ENCODE data around the gene F2RL1.
A peak's percentile ranks its signal among the peaks of the same experiment; 100 is the strongest.
"Not testable (repeated sequence)": the region's sequence is repeated elsewhere in the genome, so short reads cannot be mapped to it uniquely, and the experiment has no call there.

The F2RL1 gene, protein sequence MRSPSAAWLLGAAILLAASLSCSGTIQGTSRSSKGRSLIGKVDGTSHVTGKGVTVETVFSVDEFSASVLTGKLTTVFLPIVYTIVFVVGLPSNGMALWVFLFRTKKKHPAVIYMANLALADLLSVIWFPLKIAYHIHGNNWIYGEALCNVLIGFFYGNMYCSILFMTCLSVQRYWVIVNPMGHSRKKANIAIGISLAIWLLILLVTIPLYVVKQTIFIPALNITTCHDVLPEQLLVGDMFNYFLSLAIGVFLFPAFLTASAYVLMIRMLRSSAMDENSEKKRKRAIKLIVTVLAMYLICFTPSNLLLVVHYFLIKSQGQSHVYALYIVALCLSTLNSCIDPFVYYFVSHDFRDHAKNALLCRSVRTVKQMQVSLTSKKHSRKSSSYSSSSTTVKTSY

DNA sequence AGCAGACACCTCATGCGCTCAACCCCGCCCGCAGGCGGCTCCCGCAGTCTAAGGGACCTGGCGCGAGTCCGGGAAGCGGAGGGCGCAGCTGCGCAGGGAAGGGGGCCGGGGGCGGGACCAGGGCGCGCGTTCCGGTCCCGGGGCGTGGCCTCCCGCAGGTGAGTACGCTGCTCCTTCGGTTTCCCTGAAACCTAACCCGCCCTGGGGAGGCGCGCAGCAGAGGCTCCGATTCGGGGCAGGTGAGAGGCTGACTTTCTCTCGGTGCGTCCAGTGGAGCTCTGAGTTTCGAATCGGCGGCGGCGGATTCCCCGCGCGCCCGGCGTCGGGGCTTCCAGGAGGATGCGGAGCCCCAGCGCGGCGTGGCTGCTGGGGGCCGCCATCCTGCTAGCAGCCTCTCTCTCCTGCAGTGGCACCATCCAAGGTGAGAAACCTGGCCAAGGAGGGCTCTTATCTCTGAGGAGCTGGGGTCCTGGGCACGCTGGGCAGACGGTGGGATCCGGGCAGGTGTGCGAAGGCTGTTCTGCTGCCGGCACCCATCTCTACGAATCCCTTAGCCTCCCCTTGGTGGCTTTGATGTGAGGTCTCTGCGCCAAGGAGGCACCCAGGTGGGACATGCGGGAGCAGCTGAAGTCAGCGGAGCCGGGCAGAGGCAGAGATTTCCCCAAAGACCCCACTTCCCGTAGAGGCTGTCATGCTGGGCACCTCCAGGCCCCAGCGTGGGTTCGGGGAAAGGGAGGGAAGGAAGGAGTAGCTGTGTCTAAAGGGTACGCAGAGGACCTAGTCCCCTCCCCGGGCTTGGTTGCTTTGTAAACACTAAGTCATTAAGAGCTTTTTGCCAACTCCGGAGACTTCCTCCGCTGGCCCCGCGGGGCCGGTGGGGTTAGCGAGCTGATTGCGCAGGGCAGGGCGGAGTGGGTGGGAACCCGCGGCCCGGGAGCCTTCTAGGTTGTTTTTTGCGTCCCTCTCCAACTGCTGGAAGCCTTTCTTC is at the start of gene F2RL1:
TSS of gene F2RL1 (plus strand) at position 187 of the 988 bp plus-strand sequence. CDS start at position 340, 153 bp downstream.
- peak in 1 of 2 experiments; percentile 10 for DNase-seq

GRCh38 chr5:76771041-76771440 is 47.8 kb upstream of the F2RL1 start:
- not testable (repeated sequence) for DNase-seq

DNA sequence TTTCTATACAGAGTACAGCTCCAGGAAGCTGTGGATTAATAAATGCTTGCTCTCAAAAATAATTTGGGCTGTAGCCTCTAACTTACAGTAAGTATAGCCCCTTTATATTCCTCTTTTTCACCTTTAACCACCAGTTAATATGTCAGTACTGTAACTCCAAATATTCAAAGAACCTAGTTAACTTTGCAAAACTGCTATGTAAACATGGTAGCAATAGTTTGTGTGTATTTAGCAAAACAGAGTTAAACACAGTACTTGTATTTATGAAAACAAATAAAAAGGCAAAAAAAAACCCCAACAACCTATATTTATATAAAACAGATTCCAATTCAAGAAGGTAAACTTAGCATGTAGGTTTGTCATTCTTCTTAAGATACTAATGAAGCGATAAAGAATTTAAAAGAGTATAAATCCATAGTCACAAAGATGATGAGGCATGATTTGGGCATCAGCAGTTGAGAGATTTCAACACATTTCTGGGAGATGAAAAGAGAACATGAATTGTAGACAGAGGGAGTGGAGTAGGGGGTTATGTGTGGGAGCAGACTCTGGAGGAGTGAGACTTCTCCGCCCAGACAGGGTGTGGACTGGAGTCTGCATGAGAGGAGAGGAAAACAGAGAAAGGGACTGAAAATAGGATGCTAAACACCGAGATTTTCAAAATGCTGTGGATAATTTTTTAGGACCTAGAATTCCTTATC is 47.0 kb upstream of the F2RL1 start:
- DNase-seq = no peak

DNA sequence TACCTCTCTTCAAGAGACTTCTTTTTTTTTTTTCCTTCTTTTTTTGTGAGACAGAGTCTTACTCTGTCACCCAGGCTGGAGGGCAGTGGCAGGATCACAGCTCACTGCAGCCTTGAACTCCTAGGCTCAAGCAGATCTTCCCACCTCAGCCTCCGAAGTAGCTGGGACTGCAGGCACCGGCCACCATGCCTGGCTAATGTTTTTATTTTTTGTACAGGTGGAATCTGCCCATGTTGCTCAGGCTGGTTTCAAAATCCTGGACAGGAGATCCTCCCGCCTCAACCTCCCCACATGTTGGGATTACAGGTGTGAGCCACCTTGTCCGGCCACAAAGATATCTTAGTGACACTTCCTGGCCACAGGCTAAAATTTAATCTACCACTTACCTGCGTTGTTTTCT is 42.9 kb upstream of the F2RL1 start:
- no peak for DNase-seq

- no peak for DNase-seq
Observed at GRCh38 chr5:76776391-76776790, 42.4 kb upstream of the F2RL1 start.

DNA sequence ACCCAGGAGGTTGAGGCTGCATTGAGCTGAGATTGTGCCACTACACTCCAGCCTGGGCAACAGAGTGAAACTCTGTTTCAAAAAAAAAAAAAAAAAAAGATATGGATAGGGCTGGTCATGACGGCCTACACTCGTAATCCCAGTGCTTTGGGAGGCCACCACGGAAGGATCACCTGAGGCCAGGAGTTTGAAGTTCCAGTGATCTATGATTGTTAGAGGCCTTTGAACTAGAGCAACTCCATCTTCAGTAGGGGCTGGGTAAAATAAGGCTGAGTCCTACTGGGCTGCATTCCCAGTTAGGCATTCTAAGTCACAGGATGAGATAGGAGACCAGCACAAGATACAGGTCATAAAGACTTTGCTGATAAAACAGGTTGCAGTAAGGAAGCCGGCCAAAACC is 38.2 kb upstream of the F2RL1 start:
- not testable (repeated sequence) for DNase-seq

- DNase-seq = no peak
Observed at GRCh38 chr5:76781775-76782174, 37.1 kb upstream of the F2RL1 start.

- no peak for DNase-seq
Observed at GRCh38 chr5:76782444-76782843, 36.4 kb upstream of the F2RL1 start.

GRCh38 chr5:76787237-76787636 is 31.6 kb upstream of the F2RL1 start:
- no peak for DNase-seq

DNA sequence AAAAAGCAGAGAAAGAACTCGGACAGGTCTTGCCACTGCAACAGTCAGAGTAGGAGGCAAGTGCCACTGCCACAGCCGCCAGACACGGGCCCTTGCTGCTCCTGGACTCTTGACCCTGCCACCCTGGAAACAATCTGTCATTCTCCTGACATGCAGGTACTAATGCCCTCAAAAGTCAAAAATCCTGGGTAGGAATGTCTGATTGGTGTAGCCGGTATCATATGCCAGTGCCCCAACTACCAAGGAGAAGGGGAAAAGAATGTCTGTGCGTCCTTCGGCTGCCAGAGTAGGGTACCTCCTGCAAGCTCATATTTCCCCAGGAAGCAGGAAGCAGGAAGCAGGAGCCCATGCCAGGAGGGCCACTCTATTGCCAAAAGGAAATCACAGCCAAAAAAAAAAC is 30.5 kb upstream of the F2RL1 start:
- no peak for DNase-seq

- DNase-seq = not testable (repeated sequence)
Observed at GRCh38 chr5:76789275-76789674, 29.6 kb upstream of the F2RL1 start.

- DNase-seq = no peak
Observed at GRCh38 chr5:76789991-76790581, 28.7 kb upstream of the F2RL1 start.

DNA sequence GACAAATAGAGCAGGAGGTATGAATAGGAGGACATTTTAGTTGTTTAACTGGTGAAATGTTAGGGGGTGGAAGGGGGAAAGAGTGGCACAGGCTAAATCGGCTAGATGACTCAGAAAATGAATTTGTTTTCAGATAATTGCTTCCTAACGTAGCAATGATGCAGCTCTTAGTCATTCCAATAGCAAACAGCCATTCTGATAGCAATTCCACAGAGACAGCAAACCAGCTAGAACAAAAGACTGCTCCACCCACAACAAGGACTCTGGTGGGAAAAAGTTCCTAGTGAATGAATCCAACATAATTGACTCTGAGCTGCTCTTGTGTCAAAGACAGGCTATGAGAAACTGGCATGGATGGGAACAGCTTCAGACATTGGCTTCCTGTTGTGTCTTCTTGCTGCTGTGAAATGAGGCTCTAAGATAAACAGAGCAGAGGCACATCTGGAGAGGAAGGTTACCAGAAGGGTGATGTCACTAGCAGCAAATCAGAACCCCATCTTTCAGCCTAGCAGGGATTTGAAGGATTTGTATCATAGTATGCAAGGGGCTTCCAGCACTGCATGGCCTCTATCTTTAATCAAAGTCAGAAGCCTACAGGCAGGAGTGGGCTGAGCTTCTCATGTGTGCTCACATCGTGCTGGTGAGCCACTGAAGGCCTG is 28.1 kb upstream of the F2RL1 start:
- DNase-seq = no peak

DNA sequence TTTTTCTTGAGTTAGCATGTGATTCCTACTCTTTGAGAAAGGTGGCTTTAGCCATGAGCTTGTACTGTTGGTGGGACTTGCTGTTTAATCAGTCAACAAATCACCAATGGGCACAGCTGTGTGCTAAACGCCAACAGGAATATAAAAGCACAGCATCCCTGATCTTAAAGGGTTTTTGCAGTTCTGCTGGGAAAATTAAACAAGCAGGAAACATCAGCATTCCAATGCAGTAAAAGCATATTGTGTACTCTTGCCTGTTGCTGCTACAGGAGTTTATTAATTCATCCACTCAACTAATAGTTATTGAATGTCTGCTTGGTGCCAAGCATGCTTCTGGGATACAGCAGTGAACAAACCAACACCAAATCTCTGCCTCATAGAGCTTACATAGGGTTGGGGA is 27.4 kb upstream of the F2RL1 start:
- no peak for DNase-seq

- no peak for DNase-seq
Observed at GRCh38 chr5:76794871-76795270, 24.0 kb upstream of the F2RL1 start.

GRCh38 chr5:76799588-76799987 is 19.2 kb upstream of the F2RL1 start:
- DNase-seq = no peak

GRCh38 chr5:76800579-76800978 is 18.3 kb upstream of the F2RL1 start:
- no peak for DNase-seq

DNA sequence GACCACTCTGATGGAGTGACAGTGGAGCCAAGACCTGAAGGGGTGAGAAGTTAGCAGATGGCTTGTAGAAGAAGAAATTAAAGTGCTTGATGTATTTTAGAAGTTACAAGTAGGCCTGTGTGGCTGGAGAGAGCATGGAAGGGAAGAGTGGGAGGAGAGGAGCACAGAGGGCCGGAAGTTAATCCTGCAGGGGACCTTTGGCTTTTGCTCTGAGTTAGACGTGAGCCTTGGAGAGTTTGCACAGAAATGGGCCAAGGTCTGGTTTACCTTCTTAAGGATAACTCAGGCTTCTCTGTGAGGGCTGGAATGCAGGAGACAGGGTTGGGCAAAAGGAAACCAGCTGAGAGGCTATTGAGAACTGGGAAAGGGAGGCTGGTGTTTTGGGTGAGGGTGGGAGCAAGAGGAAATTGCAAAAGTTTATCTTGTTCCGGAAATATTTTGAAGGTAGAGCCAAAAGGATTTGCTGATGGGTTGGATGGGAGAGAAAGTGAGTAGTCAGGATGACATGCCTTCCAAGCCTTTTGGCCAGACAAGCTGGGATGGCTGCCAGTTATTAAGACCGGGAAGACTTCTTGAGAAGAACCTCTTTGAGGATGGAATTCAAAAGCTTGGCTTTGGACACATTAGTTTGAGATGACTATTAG is 17.5 kb upstream of the F2RL1 start:
- DNase-seq = no peak

- DNase-seq = no peak
Observed at GRCh38 chr5:76801803-76802195, 17.0 kb upstream of the F2RL1 start.

DNA sequence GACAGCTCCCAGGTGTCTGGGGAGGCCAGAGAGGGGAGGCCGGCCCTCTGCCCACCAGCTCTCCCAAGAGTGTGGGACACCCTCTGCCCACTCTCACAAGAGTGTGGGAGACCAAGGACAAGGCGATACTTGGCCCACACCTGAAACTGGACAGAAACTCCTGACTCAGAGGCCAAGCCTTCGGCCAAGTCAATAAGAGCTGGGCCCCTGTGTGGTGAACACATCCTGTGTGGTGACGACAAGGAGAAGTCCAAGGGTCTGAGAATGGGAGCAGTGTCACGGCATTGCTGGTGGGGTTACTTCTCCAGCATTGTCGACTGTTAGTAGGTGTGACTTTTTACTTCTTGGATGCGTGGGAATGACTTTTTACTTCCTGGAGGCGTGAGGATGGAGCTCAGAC is 14.6 kb upstream of the F2RL1 start:
- no peak for DNase-seq

- no peak for DNase-seq
Observed at GRCh38 chr5:76805821-76806505, 12.9 kb upstream of the F2RL1 start.
